NCI-H1930 (cell line): ENCODE results near the gene SHISA2.
"Not testable (repeated sequence)": the region's sequence is repeated elsewhere in the genome, so short reads cannot be mapped to it uniquely, and the experiment has no call there.

Experiments used
- DNase-seq, 2 experiments: peaks; one replicate each; lab custom pipeline; 2025; lab: John Stamatoyannopoulos, UW

SHISA2 gene

GRCh38 chr13:26051657-26052311, at the start of gene SHISA2:
SHISA2 (minus strand) TSS chr13:26052016; CDS start chr13:26050975, 1,041 bp downstream.
- peak; percentile 77 to 81 for DNase-seq

GRCh38 chr13:26095846-26096610, 44.2 kb upstream of the SHISA2 start:
- DNase-seq = no peak

GRCh38 chr13:26095338-26095737, 43.5 kb upstream of the SHISA2 start:
- no peak for DNase-seq

GRCh38 chr13:26076821-26077220, 25.0 kb upstream of the SHISA2 start:
- DNase-seq = not testable (repeated sequence)

GRCh38 chr13:26075498-26075897, 23.7 kb upstream of the SHISA2 start:
- DNase-seq = peak in 1 of 2 experiments; percentile 40

- no peak for DNase-seq
Observed at GRCh38 chr13:26074706-26075105, 22.9 kb upstream of the SHISA2 start.

- DNase-seq = not testable (repeated sequence)
Observed at GRCh38 chr13:26072335-26072734, 20.5 kb upstream of the SHISA2 start.

GRCh38 chr13:26071691-26072090, 19.9 kb upstream of the SHISA2 start:
- DNase-seq = no peak

GRCh38 chr13:26069642-26070041, 17.8 kb upstream of the SHISA2 start:
- DNase-seq = not testable (repeated sequence)

GRCh38 chr13:26068372-26068771, 16.6 kb upstream of the SHISA2 start:
- DNase-seq = not testable (repeated sequence)

- no peak for DNase-seq
Observed at GRCh38 chr13:26067601-26068000, 15.8 kb upstream of the SHISA2 start.

- not testable (repeated sequence) for DNase-seq
Observed at GRCh38 chr13:26066492-26066891, 14.7 kb upstream of the SHISA2 start.

GRCh38 chr13:26062853-26063444, 11.1 kb upstream of the SHISA2 start:
- peak; percentile 21 to 56 for DNase-seq

GRCh38 chr13:26061947-26062346, 10.1 kb upstream of the SHISA2 start:
- DNase-seq = no peak

GRCh38 chr13:26061256-26061655, 9.4 kb upstream of the SHISA2 start:
- DNase-seq = no peak

GRCh38 chr13:26060357-26060756, 8.5 kb upstream of the SHISA2 start:
- DNase-seq = no peak

- no peak for DNase-seq
Observed at GRCh38 chr13:26058704-26059103, 6.9 kb upstream of the SHISA2 start.

- no peak for DNase-seq
Observed at GRCh38 chr13:26054896-26055295, 3.1 kb upstream of the SHISA2 start.

GRCh38 chr13:26053418-26053980, 1.7 kb upstream of the SHISA2 start:
- no peak for DNase-seq

- peak in 1 of 2 experiments; percentile 50 for DNase-seq
Observed at GRCh38 chr13:26052337-26052736, 521 bp upstream of the SHISA2 start.

GRCh38 chr13:26051231-26051656, 572 bp downstream of the SHISA2 start:
- no peak for DNase-seq

- peak; percentile 53 to 62 for DNase-seq
Observed at GRCh38 chr13:26050568-26051230, 1.1 kb downstream of the SHISA2 start.
